Measurements from ENCODE around the gene GRK5.

GRCh38 chr10:119326167-119326566 is 118.8 kb downstream of the GRK5 start:
- TF ChIP-seq POLR2A (IDR thresholded peaks at IDR 0.05; ENCODE audit: low read length) (no peak), GATA1 (IDR thresholded peaks at IDR 0.05; ENCODE audit: low read depth, low read length) (no peak)

All from erythroblast (primary cell).